ENCODE results near the gene CAMKK2. TPM values are rescaled to one million over a fixed set of nuclear protein-coding genes. Genes with fewer than 3 reads are reported as not detected.

CAMKK2 gene
- 10 to 100 TPM; 14.4 to 16.9 TPM for total RNA-seq

GRCh38 chr12:121296618-121297434 lies at the start of gene CAMKK2:
CAMKK2 (minus strand) TSS chr12:121296709; CDS start chr12:121274526, 22,183 bp downstream.
- H3K9me3 ChIP-seq: no peaks in the 10 kb centered on the region
- peak within 1 kb of the TSS; percentile 94 to 99 for H3K4me3 ChIP-seq
- H3K27me3 ChIP-seq: no peaks in the 10 kb centered on the region
- no peak for DNase-seq (ENCODE audit: low spot score)
- H3K4me1 ChIP-seq: peaks cover 0 to 32% of the 10 kb centered on the region in 2 donors
- peak in 1 of 2 donors; percentile 50 for TF ChIP-seq CTCF (IDR thresholded peaks at IDR 0.05)
- H3K36me3 ChIP-seq: no peaks in the 10 kb centered on the region
- peak within 1 kb of the TSS; percentile 86 to 87 for H3K27ac ChIP-seq

- Histone ChIP-seq H3K27ac (no peak overlapping the region), H3K9me3 (no peaks in the 10 kb centered on the region)
Observed at GRCh38 chr12:121345151-121345815, 48.8 kb upstream of the CAMKK2 start.

DNA sequence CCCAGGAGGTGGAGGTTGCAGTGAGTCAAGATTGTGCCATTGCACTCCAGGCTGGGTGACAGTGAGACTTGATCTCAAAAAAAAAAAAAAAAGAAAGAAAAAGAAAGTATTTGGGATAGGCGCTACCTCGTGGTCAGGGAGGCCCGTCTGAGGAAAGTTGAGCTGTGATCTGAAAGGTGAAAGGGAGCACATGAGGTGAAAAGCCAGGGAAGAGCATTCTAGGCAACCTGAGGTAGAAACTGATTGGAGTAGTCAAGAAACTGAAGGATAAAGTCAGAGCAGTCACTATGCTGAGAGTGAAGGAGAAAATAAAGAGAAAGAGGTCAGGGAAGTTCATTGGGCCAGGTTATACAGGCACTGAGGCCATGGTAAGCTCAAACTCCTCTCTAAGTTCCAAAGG lies 48.0 kb upstream of the CAMKK2 start:
- Histone ChIP-seq H3K27ac (no peak overlapping the region), H3K4me3 (no peak overlapping the region), H3K4me1 (no peaks in the 10 kb centered on the region), H3K27me3 (no peaks in the 10 kb centered on the region), H3K9me3 (no peaks in the 10 kb centered on the region), H3K36me3 (peaks cover 59% of the 10 kb centered on the region)
- DNase-seq (ENCODE audit: low spot score): no peak
- no peak for TF ChIP-seq CTCF (IDR thresholded peaks at IDR 0.05)

More at GRCh38 chr12:121345151-121345815, 48.8 kb upstream of the CAMKK2 start:
- TF ChIP-seq CTCF (IDR thresholded peaks at IDR 0.05): no peak
- Histone ChIP-seq H3K36me3 (peaks cover 59% of the 10 kb centered on the region), H3K4me1 (no peaks in the 10 kb centered on the region), H3K27me3 (no peaks in the 10 kb centered on the region), H3K4me3 (no peak overlapping the region)
- no peak for DNase-seq (ENCODE audit: low spot score)

DNA sequence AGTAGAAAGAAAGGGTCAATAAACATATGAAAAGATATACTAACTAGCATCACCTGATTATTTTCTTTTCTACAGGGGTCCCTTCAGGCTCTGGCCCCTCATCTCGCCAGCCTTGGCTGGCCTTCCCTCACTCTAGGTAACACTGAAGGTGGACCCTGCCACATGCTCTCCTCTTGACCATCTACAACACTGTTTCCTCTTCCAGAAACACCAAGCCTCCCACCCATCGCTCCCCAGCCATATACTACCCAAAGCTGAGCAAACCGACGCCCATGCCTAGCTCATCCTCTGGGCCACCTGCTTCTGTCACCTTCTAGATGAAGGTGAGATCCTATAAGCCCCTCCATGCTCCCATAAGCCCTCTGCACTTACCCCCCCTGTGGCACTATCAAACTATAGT lies 40.9 kb upstream of the CAMKK2 start:
- Histone ChIP-seq H3K27ac (no peak overlapping the region), H3K4me3 (no peak overlapping the region), H3K27me3 (no peaks in the 10 kb centered on the region), H3K9me3 (no peaks in the 10 kb centered on the region), H3K4me1 (no peaks in the 10 kb centered on the region), H3K36me3 (peaks cover 55% of the 10 kb centered on the region)
- no peak for DNase-seq (ENCODE audit: low spot score)
- no peak for TF ChIP-seq CTCF (IDR thresholded peaks at IDR 0.05)

DNA sequence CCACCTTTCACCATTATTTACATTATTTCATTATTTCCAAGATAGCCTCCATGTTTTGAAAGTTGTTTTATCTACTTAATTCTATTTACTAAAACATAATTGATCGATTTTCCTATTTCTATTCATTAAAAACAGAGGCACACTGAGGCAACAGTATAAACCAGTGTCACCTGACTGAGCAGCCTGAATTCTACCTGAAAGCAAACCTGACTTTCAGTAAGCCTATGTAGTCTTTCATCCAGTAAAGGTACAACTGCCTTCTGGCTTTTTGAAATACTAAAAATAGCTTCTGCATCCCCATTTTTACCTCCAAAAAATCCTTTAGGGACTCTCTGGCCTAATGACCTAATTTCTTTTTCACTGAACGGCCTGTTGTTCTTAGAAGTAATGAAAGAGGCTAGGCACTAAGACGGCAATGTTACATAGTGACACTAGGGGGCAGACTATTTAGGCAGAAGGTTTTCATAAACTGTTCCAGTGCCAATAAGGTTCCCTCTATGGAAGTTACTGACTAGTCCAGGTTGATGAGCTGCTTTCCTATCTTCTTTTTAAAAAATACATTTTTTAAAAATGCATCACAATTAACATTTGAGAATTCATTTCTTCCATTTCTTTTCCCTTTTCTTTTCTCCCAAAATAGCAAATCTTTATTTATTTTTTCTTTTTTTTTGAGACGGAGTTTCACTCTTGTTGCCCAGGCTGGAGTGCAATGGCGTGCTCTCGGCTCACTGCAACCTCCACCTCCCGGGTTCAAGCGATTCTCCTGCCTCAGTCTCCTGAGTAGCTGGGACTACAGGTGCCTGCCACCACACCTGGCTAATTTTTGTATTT lies 38.2 kb upstream of the CAMKK2 start:
- no peaks in the 10 kb centered on the region for H3K4me1 ChIP-seq
- H3K27me3 ChIP-seq: no peaks in the 10 kb centered on the region
- no peaks in the 10 kb centered on the region for H3K9me3 ChIP-seq
- H3K4me3 ChIP-seq: no peak overlapping the region
- no peak for DNase-seq (ENCODE audit: low spot score)
- TF ChIP-seq CTCF (IDR thresholded peaks at IDR 0.05): peak; percentile 80 to 87
- H3K27ac ChIP-seq: no peak overlapping the region
- H3K36me3 ChIP-seq: peaks cover 64% of the 10 kb centered on the region
